K562 (cell line): ENCODE measurements around the gene TTC27. TPM values are rescaled to one million over a fixed set of nuclear protein-coding genes. Genes with fewer than 3 reads are reported as not detected.

Experiments used
- ATAC-seq: fragments of 200-7000 bp; cut with Tn5 transposase; 3 replicates; pipeline ENCODE4 v1.9.1; 2020; ENCODE audit warnings: moderate library complexity
- BruUV-seq: library from RNA; stranded (reverse); fragments of 400-500 nt; replicated peaks from 2 replicates; lab custom pipeline; 2021; lab: Mats Ljungman, UMichigan
- CTCF ChIA-PET: fragments of 300-600 bp; formaldehyde crosslinking; extraction: SDS; loops from one replicate; lab custom pipeline; 2021; ENCODE audit warnings: low intra/inter-chr PET ratio; lab: Yijun Ruan, JAX
- POLR2A ChIA-PET: fragments of 300-600, 350-650 bp; sonication (Branson Sonifier 250); formaldehyde crosslinking; extraction: SDS; loops from one replicate; lab custom pipeline; 2021; ENCODE audit warnings: antibody characterized with exemption, inconsistent platforms; lab: Yijun Ruan, JAX
- DNase-seq, 4 experiments: peaks; one replicate each; pipeline versions ENCODE4 v3.0.0 to v3.0.0-alpha.2; 2011 to 2018; ENCODE audit warnings: low spot score in 3 of 4, mixed read lengths in 3 of 4; ENCODE audit errors: extremely low read depth in 1 of 4
- FAIRE-seq: peaks from 2 replicates; lab custom pipeline; 2011; peaks lifted over from hg19 to GRCh38; lab: Jason Lieb, UNC
- H2AFZ ChIP-seq: 2 replicates; pipeline ENCODE4 v1.6.0; 2011; ENCODE audit warnings: low read depth, low read length, control low read depth, inconsistent platforms
- H3K27ac ChIP-seq: fragments of 200-600 bp; 3 replicates; pipeline ENCODE4 v1.8.0; 2011; ENCODE audit warnings: low read depth, mild to moderate bottlenecking, control low read depth, inconsistent platforms, low read length, moderate library complexity, mixed read lengths; ENCODE audit errors: extremely low read depth
- H3K27me3 ChIP-seq, 2 experiments: fragments of 300-600 bp in 1 of 2; 2 replicates in 1 of 2; 3 replicates in 1 of 2; pipeline versions ENCODE4 v1.6.0 to v1.8.0; 2011; ENCODE audit warnings: inconsistent platforms in 2 of 2, low read length in 2 of 2, mild to moderate bottlenecking in 1 of 2, mixed read lengths in 1 of 2, moderate library complexity in 1 of 2; ENCODE audit not compliant: control insufficient read depth in 2 of 2, insufficient read depth in 2 of 2
- H3K36me3 ChIP-seq: fragments of 300-600 bp; 3 replicates; pipeline ENCODE4 v1.8.0; 2011; ENCODE audit warnings: mild to moderate bottlenecking, low read length, inconsistent platforms; ENCODE audit not compliant: control insufficient read depth, insufficient read depth
- H3K4me1 ChIP-seq, 2 experiments: fragments of 200-600 bp in 1 of 2; replicated peaks in 1 of 2; 2 replicates in 1 of 2; 3 replicates in 1 of 2; pipeline versions ENCODE4 v1.5.1 to v1.8.0; 2011; ENCODE audit warnings: inconsistent platforms in 2 of 2, low read length in 2 of 2, mild to moderate bottlenecking in 1 of 2, mixed read lengths in 1 of 2, moderate library complexity in 1 of 2; ENCODE audit not compliant: control insufficient read depth in 2 of 2, insufficient read depth in 2 of 2
- H3K4me2 ChIP-seq: 2 replicates; pipeline ENCODE4 v1.6.1; 2011; ENCODE audit warnings: low read length, control low read depth, inconsistent platforms, mixed read lengths; ENCODE audit not compliant: insufficient read depth
- H3K4me3 ChIP-seq: fragments of 200-600 bp; sonication (generic), shearing (Covaris generic); 2 replicates; pipeline ENCODE4 v1.5.1; 2016; ENCODE audit warnings: control low read depth, inconsistent platforms
- H3K79me2 ChIP-seq: fragments of 200-600 bp; 3 replicates; pipeline ENCODE4 v1.8.0; 2011; ENCODE audit warnings: low read length, inconsistent platforms; ENCODE audit not compliant: control insufficient read depth, insufficient read depth
- H3K9ac ChIP-seq, 2 experiments: 2 replicates each; pipeline versions ENCODE4 v1.6.0 to v1.6.1; 2011; ENCODE audit warnings: low read depth in 2 of 2, low read length in 2 of 2, control low read depth in 1 of 2, inconsistent platforms in 1 of 2, mild to moderate bottlenecking in 1 of 2, mixed read lengths in 1 of 2; ENCODE audit not compliant: insufficient read depth in 1 of 2
- H3K9me1 ChIP-seq: one replicate; pipeline ENCODE4 v1.6.0; 2011; ENCODE audit warnings: inconsistent platforms, mild to moderate bottlenecking, low read length, moderate library complexity; ENCODE audit not compliant: control insufficient read depth, insufficient read depth
- H3K9me3 ChIP-seq: replicated peaks from 2 replicates; pipeline ENCODE4 v1.5.1; 2011; ENCODE audit warnings: low read depth, low read length, inconsistent platforms; ENCODE audit not compliant: control insufficient read depth, insufficient read depth
- H4K20me1 ChIP-seq: replicated peaks from 2 replicates; pipeline ENCODE4 v1.6.1; 2011; ENCODE audit warnings: low read length, inconsistent platforms, mixed read lengths; ENCODE audit not compliant: control insufficient read depth, insufficient read depth
- C11orf30 ChIP-seq: fragments of 450-650 bp; IDR thresholded peaks from 2 replicates; pipeline ENCODE4 v1.6.1; 2016; ENCODE audit warnings: low read depth, mild to moderate bottlenecking
- KLF13 ChIP-seq: fragments of 450-650 bp; IDR thresholded peaks from 2 replicates; pipeline ENCODE4 v1.6.1; 2016; ENCODE audit warnings: missing genetic modification characterization, low read depth, mild to moderate bottlenecking, missing compliant biosample characterization, moderate library complexity, borderline replicate concordance
- MTA1 ChIP-seq: fragments of 450-650 bp; IDR thresholded peaks from 2 replicates; pipeline ENCODE4 v1.6.1; 2017; ENCODE audit warnings: borderline replicate concordance
- PML ChIP-seq: IDR thresholded peaks from 2 replicates; pipeline ENCODE4 v1.6.1; 2012; ENCODE audit warnings: low read length, inconsistent platforms
- SMAD3 ChIP-seq: fragments of 450-650 bp; formaldehyde crosslinking; conservative IDR thresholded peaks from 2 replicates; pipeline ENCODE4 v1.4.0; 2020; ENCODE audit warnings: mild to moderate bottlenecking
- SREBF2 ChIP-seq: sonication (generic); formaldehyde crosslinking; IDR thresholded peaks from 2 replicates; pipeline ENCODE4 v1.4.0; 2020; ENCODE audit warnings: mild to moderate bottlenecking, missing genetic modification reagents
- TBL1XR1 ChIP-seq, 2 experiments: IDR thresholded peaks; 2 replicates each; pipeline ENCODE4 v1.6.1; 2012; ENCODE audit warnings: improper control_type of control experiment in 2 of 2, low read length in 2 of 2, mild to moderate bottlenecking in 1 of 2
- TSC22D4 ChIP-seq: fragments of 450-650 bp; IDR thresholded peaks from 2 replicates; pipeline ENCODE4 v1.6.1; 2016; ENCODE audit warnings: missing genetic modification characterization, missing biosample characterization, control low read depth
- ZNF124 ChIP-seq: sonication (generic); formaldehyde crosslinking; IDR thresholded peaks from 2 replicates; pipeline ENCODE4 v1.8.1; 2022; ENCODE audit warnings: missing genetic modification reagents
- ZNF146 ChIP-seq: IDR thresholded peaks from one replicate; pipeline ENCODE4 v1.6.1; 2018; ENCODE audit warnings: missing compliant biosample characterization; ENCODE audit not compliant: unreplicated experiment
- ZNF707 ChIP-seq: fragments of 250-450 bp; sonication (Bioruptor Pico); conservative IDR thresholded peaks from 2 replicates; pipeline ENCODE4 v1.8.0; 2022; ENCODE audit warnings: inconsistent platforms, mild to moderate bottlenecking, moderate library complexity
- ZNF717 ChIP-seq: fragments of 250-450 bp; sonication (Bioruptor Pico); IDR thresholded peaks from 2 replicates; pipeline ENCODE4 v1.5.0; 2021
- ZZZ3 ChIP-seq: fragments of 450-650 bp; IDR thresholded peaks from 2 replicates; pipeline ENCODE4 v1.6.1; 2016; ENCODE audit warnings: antibody characterized with exemption, mild to moderate bottlenecking, moderate library complexity
- WGBS: fragments of 100-300 bp; shearing (Covaris generic); methylation state at CpG from one replicate; pipeline ENCODE4 v1.1.6; 2016; ENCODE audit warnings: low coverage, mixed read lengths; ENCODE audit not compliant: insufficient coverage; ENCODE audit errors: missing lambda C conversion rate; 5-methylcytosine and 5-hydroxymethylcytosine counted together
- in situ Hi-C: fragments of 300-500 bp; cut with MboI; formaldehyde crosslinking; loops from 4 replicates; pipeline ENCODE4 v1.15.0; 2018; ENCODE audit warnings: inconsistent platforms, mixed read lengths
- intact Hi-C: fragments of 100-400 bp; cut with micrococcal nuclease; formaldehyde crosslinking; loops from 2 replicates; pipeline ENCODE4 v1.14.2; 2022
- polyA plus RNA-seq, 8 experiments: library from polyadenylated mRNA; depleted of rRNA in 4 of 8; stranded (reverse) in 5 of 8; unstranded in 3 of 8; fragments of >200 nt; fragmentation: Nextera tagmentation in 2 of 8; fragmentation: Illumina TruSeq in 1 of 8; extraction: Ambion mirVana in 2 of 8; extraction: Trizol in 1 of 8; gene quantifications; 2 replicates each; pipeline versions ENCODE4 v1.2.1 to v1.2.3, GENCODE V29; 2011 to 2014; ENCODE audit warnings: inconsistent platforms in 1 of 8, missing spikeins in 1 of 8
- total RNA-seq, 7 experiments: library from RNA; depleted of rRNA in 6 of 7; stranded (reverse); fragments of >200 nt in 6 of 7; fragmentation: Illumina TruSeq in 2 of 7; extraction: Trizol in 2 of 7; gene quantifications; 2 replicates each; pipeline versions ENCODE4 v1.2.1 to v1.2.3, GENCODE V29; 2011 to 2021; ENCODE audit warnings: low replicate concordance in 1 of 7
- TF ChIP-seq, protein P1 (sequence below): fragments of 150-350 bp; conservative IDR thresholded peaks from 2 replicates; pipeline ENCODE4 v1.6.1; 2014; ENCODE audit warnings: low read length
- TF ChIP-seq, protein P2 (sequence below): sonication (generic); formaldehyde crosslinking; IDR thresholded peaks from 2 replicates; pipeline ENCODE4 v1.8.1; 2023; ENCODE audit warnings: missing genetic modification reagents, mild to moderate bottlenecking, borderline replicate concordance

The TTC27 gene
- total and polyA plus RNA-seq, 9 of the 15 experiments (the other 6 are each of a cell fraction or from before 2014, with no cell fraction given): 44.3 to 93.4 (median 57.3) TPM

DNA sequence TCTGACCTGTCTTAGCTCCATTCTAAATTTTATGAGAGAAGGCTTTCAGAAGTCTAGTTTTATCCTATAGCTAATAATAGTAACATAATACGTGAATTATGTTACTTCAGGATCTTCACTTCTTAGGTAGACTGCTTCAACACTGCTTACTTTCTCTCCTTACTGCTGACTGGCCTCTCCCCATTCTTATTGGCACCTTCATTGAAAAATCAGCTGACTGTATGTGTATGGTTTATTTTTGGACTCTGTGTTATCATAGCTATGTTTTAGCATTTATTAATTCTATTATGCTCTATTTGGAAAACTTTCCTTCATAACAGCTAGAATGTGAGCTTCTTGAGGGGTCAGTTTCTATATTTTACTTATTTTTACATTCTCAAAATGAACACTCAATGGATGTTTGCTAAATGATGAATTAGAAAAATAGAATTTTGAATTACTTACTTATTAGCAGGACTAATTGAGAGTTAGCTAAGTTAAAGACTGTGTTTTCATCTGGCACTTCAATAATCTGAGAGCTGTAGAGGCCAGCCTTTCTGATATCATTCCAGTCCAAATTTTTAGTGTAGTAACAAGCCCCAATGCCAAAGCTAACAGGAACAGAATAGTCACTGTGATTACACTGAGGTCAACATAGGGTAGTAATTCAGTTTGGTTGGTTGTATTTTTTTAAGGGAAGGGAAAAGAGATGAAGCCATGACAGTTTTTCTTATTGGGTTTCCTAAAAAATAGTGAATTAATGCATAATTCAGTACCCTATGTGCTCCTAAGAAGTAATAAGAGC lies 92.3 kb downstream of the TTC27 start:
- DNase-seq: no peak
- FAIRE-seq: no peak
- no peaks in the 10 kb centered on the region for H3K27me3 ChIP-seq
- peaks cover 6 to 11% of the 10 kb centered on the region in 2 experiments; a peak in 2 of 5 replicates for H3K4me1 ChIP-seq
- no peak overlapping the region for H3K4me3 ChIP-seq
- H3K4me2 ChIP-seq: no peak overlapping the region
- ChIA-PET POLR2A (interaction anchor here (1.1 to 1.5 kb wide), 3 partner anchors 12 to 29 kb away, joined by 3 to 4 read pairs (median 4); no protein-coding TSS in a partner anchor), CTCF (no interaction called here)
- BruUV-seq: no TSS peak
- no peak overlapping the region for H3K9ac ChIP-seq
- H2AFZ ChIP-seq: no peak overlapping the region
- intact Hi-C loops: no loop called here
- H3K27ac ChIP-seq: no peak overlapping the region
- WGBS: 78% methylated on average over 1 of the region's 1 CpG
- in situ Hi-C loops: no loop called here
- H3K9me1 ChIP-seq: no peaks in the 10 kb centered on the region
- peaks cover 20% of the 10 kb centered on the region; the same call in 2 of the 3 replicates for H3K36me3 ChIP-seq
- ATAC-seq: no peak
- peaks cover 7% of the 10 kb centered on the region; the same call in 1 of the 2 replicates for H4K20me1 ChIP-seq
- H3K79me2 ChIP-seq: no peaks in the 10 kb centered on the region
- H3K9me3 ChIP-seq: no peaks in the 10 kb centered on the region
- TF ChIP-seq ZNF717 (CRISPR knock-in tag): no peak
- TF ChIP-seq ZNF707: no peak
- no peak for TF ChIP-seq ZZZ3
- TF ChIP-seq SMAD3: no peak
- no peak for TF ChIP-seq MTA1
- TF ChIP-seq TBL1XR1 (IDR thresholded peaks at IDR 0.05; ENCODE audit: low read length in 2 of 2): no peak
- TF ChIP-seq, protein P1, sequence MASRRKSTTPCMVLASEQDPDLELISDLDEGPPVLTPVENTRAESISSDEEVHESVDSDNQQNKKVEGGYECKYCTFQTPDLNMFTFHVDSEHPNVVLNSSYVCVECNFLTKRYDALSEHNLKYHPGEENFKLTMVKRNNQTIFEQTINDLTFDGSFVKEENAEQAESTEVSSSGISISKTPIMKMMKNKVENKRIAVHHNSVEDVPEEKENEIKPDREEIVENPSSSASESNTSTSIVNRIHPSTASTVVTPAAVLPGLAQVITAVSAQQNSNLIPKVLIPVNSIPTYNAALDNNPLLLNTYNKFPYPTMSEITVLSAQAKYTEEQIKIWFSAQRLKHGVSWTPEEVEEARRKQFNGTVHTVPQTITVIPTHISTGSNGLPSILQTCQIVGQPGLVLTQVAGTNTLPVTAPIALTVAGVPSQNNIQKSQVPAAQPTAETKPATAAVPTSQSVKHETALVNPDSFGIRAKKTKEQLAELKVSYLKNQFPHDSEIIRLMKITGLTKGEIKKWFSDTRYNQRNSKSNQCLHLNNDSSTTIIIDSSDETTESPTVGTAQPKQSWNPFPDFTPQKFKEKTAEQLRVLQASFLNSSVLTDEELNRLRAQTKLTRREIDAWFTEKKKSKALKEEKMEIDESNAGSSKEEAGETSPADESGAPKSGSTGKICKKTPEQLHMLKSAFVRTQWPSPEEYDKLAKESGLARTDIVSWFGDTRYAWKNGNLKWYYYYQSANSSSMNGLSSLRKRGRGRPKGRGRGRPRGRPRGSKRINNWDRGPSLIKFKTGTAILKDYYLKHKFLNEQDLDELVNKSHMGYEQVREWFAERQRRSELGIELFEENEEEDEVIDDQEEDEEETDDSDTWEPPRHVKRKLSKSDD: no peak
- TF ChIP-seq TSC22D4 (tag): no peak
- no peak for TF ChIP-seq ZNF124 (CRISPR knock-in tag)
- no peak for TF ChIP-seq SREBF2 (CRISPR knock-in tag)
- no peak for TF ChIP-seq KLF13 (tag)
- no peak for TF ChIP-seq C11orf30
- no peak for TF ChIP-seq ZNF146
- TF ChIP-seq, protein P2, sequence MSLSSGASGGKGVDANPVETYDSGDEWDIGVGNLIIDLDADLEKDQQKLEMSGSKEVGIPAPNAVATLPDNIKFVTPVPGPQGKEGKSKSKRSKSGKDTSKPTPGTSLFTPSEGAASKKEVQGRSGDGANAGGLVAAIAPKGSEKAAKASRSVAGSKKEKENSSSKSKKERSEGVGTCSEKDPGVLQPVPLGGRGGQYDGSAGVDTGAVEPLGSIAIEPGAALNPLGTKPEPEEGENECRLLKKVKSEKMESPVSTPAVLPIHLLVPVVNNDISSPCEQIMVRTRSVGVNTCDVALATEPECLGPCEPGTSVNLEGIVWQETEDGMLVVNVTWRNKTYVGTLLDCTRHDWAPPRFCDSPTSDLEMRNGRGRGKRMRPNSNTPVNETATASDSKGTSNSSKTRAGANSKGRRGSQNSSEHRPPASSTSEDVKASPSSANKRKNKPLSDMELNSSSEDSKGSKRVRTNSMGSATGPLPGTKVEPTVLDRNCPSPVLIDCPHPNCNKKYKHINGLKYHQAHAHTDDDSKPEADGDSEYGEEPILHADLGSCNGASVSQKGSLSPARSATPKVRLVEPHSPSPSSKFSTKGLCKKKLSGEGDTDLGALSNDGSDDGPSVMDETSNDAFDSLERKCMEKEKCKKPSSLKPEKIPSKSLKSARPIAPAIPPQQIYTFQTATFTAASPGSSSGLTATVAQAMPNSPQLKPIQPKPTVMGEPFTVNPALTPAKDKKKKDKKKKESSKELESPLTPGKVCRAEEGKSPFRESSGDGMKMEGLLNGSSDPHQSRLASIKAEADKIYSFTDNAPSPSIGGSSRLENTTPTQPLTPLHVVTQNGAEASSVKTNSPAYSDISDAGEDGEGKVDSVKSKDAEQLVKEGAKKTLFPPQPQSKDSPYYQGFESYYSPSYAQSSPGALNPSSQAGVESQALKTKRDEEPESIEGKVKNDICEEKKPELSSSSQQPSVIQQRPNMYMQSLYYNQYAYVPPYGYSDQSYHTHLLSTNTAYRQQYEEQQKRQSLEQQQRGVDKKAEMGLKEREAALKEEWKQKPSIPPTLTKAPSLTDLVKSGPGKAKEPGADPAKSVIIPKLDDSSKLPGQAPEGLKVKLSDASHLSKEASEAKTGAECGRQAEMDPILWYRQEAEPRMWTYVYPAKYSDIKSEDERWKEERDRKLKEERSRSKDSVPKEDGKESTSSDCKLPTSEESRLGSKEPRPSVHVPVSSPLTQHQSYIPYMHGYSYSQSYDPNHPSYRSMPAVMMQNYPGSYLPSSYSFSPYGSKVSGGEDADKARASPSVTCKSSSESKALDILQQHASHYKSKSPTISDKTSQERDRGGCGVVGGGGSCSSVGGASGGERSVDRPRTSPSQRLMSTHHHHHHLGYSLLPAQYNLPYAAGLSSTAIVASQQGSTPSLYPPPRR (CRISPR knock-in tag): no peak
- TF ChIP-seq PML: no peak
